ENCODE measurements around the gene ASB2.

Gene ASB2

DNA sequence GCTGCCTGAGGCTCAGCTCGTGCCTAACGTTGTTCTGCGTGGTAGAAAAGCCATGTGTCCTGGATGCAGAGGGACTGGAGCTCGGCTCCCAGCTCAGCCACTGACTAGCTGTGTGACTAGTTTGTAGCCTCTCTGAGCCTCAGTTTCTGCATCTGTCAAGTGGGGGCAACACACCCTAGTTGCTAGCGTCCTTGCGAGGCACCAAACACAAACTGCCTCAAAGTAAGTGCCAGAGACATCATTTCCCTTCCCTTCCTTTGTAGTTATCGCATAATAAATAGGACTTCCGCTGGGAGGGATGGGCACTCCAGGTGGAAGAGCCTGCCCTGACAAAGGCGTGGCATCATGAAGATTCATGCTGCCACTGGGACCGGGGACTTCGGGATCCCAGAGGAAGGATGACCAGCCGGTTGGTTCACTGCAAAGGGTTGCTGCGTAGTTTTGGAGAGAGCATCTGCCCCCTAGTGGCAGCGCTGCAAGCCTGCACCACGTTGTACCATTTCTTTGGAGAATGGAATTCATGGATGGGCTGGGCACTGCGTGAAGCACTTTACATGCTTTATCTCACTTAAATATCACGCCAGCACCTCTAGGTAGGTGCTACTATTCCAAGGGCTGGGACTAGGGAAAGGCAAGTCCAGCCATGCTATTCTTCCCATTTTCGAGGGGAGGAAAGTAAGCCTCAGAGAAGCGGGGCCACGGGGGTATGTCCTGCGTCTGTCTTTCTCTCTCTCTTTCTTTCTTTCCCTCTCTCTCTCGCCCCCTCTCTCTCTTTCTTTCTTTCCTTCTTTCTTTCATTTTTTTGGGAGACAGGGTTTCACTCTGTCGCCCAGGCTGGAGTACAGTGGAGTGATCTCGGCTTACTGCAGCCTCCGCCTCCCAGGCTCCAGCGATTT, 25.4 kb upstream of the ASB2 start:
- 51 to 54% methylated on average over 26 of the region's 26 CpGs for WGBS, 2 experiments
- Histone ChIP-seq H3K27ac (ENCODE audit: insufficient read depth, low read depth, low read length, poor library complexity, severe bottlenecking) (no peak overlapping the region), H3K9me3 (ENCODE audit: control insufficient read depth, low read length) (no peaks in the 10 kb centered on the region), H3K4me3 (ENCODE audit: insufficient read depth, low read depth, low read length) (no peak overlapping the region), H3K27me3 (ENCODE audit: control insufficient read depth, insufficient read depth, low read length, poor library complexity, severe bottlenecking) (no peaks in the 10 kb centered on the region), H3K4me1 (ENCODE audit: control insufficient read depth, insufficient read depth, low read length) (no peaks in the 10 kb centered on the region), H3K36me3 (ENCODE audit: control insufficient read depth, insufficient read depth, low read length) (no peaks in the 10 kb centered on the region)

DNA sequence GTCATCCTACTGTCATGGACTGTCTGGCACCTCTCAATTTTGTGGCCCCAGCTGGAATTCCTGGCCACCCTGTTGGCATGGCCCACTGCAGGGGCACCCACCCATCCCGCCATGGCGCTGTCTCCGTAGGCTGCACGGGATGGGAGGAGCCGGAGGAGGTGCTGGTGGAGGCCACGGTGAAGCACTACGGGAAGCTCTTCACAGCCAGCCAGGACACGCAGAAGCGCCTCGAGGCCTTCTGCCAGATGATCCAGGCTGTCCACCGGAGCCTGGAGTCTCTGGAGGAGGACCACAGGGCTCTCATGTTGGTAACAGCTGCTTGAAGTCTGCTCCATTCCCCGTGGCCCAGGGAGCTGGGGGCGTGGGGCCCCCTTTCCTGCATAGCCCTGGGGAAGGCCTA, 24.6 kb upstream of the ASB2 start:
- no peaks in the 10 kb centered on the region for H3K27me3 ChIP-seq (ENCODE audit: control insufficient read depth, insufficient read depth, low read length, poor library complexity, severe bottlenecking)
- no peak overlapping the region for H3K27ac ChIP-seq (ENCODE audit: insufficient read depth, low read depth, low read length, poor library complexity, severe bottlenecking)
- 89 to 92% methylated on average over 13 of the region's 13 CpGs for WGBS, 2 experiments
- H3K36me3 ChIP-seq (ENCODE audit: control insufficient read depth, insufficient read depth, low read length): no peaks in the 10 kb centered on the region
- no peaks in the 10 kb centered on the region for H3K4me1 ChIP-seq (ENCODE audit: control insufficient read depth, insufficient read depth, low read length)
- H3K9me3 ChIP-seq (ENCODE audit: control insufficient read depth, low read length): no peaks in the 10 kb centered on the region
- no peak overlapping the region for H3K4me3 ChIP-seq (ENCODE audit: insufficient read depth, low read depth, low read length)

DNA sequence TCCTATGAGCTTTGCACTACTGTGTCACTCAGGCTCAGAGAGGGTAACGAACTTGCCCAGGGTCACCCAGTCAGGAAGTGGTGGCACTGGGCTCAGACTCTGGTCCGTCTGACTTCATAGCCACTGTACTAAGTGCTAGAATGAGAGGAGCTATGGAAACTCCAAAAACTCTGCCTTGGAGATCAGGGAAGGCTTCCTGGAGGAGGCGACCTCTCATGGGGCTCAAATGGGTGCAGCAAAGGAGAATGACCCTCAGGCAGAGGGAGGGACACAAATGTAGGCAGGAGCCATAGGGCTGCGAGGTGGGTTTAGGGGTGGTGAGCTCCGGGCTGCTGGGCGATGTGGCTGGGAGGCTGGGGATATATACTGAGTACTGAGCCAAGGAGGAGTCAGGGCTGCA, 23.9 kb upstream of the ASB2 start:
- Histone ChIP-seq H3K27ac (ENCODE audit: insufficient read depth, low read depth, low read length, poor library complexity, severe bottlenecking) (no peak overlapping the region), H3K4me1 (ENCODE audit: control insufficient read depth, insufficient read depth, low read length) (no peaks in the 10 kb centered on the region), H3K4me3 (ENCODE audit: insufficient read depth, low read depth, low read length) (no peak overlapping the region), H3K9me3 (ENCODE audit: control insufficient read depth, low read length) (no peaks in the 10 kb centered on the region), H3K27me3 (ENCODE audit: control insufficient read depth, insufficient read depth, low read length, poor library complexity, severe bottlenecking) (no peaks in the 10 kb centered on the region), H3K36me3 (ENCODE audit: control insufficient read depth, insufficient read depth, low read length) (no peaks in the 10 kb centered on the region)
- 88 to 93% methylated on average over 6 of the region's 6 CpGs for WGBS, 2 experiments

DNA sequence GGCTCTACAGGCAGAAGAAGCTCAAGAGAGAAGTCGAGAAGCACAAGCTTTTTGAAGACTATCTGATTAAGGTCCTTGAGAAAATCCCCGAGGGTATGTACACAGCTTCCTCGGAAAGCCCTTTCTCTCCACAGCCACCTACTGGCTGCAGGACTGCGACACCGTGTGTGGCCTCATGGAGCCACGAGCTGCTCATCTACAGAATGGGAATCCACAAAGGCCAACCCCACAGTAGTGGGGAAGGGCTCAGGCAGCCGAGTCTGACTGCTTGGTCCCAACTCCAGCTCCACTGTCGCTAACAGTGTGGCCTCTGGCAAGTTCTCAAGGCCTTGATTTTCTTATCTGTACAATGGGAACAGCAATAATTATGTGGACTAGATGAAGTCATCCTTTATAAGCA, 23.2 kb upstream of the ASB2 start:
- Histone ChIP-seq H3K4me3 (ENCODE audit: insufficient read depth, low read depth, low read length) (no peak overlapping the region), H3K27ac (ENCODE audit: insufficient read depth, low read depth, low read length, poor library complexity, severe bottlenecking) (no peak overlapping the region), H3K4me1 (ENCODE audit: control insufficient read depth, insufficient read depth, low read length) (no peaks in the 10 kb centered on the region), H3K36me3 (ENCODE audit: control insufficient read depth, insufficient read depth, low read length) (no peaks in the 10 kb centered on the region), H3K9me3 (ENCODE audit: control insufficient read depth, low read length) (no peaks in the 10 kb centered on the region), H3K27me3 (ENCODE audit: control insufficient read depth, insufficient read depth, low read length, poor library complexity, severe bottlenecking) (no peaks in the 10 kb centered on the region)
- WGBS, 2 experiments: 77 to 81% methylated on average over 8 of the region's 8 CpGs

DNA sequence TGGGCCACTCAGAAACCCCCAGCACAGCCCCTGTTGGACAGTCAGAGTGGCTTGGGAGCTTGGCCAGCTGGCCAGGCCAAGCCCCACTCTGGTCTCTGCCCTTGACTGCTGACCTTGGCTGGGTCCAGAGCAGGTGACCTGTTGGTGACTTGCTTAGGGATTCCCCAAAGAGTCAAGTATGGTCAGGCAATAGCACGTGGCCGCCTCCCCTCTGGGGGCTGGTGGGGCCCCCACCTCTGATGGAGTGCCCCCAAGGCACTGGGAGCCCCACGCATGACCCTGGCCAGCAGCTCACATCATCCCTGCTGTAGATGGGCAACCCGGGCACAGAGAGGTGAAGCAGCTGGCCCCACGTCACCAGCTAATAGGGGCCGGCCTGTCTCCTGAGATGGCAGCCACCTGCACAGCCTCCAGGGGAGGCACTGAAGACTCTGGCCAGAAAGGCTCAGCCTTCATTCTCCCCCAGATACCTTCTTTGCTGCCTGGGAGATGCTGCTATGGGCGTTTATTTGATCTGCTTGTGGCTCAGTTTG, 22.6 kb upstream of the ASB2 start:
- no peaks in the 10 kb centered on the region for H3K36me3 ChIP-seq (ENCODE audit: control insufficient read depth, insufficient read depth, low read length)
- H3K27ac ChIP-seq (ENCODE audit: insufficient read depth, low read depth, low read length, poor library complexity, severe bottlenecking): no peak overlapping the region
- no peaks in the 10 kb centered on the region for H3K9me3 ChIP-seq (ENCODE audit: control insufficient read depth, low read length)
- H3K27me3 ChIP-seq (ENCODE audit: control insufficient read depth, insufficient read depth, low read length, poor library complexity, severe bottlenecking): no peaks in the 10 kb centered on the region
- no peak overlapping the region for H3K4me3 ChIP-seq (ENCODE audit: insufficient read depth, low read depth, low read length)
- no peaks in the 10 kb centered on the region for H3K4me1 ChIP-seq (ENCODE audit: control insufficient read depth, insufficient read depth, low read length)
- 92 to 94% methylated on average over 7 of the region's 7 CpGs for WGBS, 2 experiments

DNA sequence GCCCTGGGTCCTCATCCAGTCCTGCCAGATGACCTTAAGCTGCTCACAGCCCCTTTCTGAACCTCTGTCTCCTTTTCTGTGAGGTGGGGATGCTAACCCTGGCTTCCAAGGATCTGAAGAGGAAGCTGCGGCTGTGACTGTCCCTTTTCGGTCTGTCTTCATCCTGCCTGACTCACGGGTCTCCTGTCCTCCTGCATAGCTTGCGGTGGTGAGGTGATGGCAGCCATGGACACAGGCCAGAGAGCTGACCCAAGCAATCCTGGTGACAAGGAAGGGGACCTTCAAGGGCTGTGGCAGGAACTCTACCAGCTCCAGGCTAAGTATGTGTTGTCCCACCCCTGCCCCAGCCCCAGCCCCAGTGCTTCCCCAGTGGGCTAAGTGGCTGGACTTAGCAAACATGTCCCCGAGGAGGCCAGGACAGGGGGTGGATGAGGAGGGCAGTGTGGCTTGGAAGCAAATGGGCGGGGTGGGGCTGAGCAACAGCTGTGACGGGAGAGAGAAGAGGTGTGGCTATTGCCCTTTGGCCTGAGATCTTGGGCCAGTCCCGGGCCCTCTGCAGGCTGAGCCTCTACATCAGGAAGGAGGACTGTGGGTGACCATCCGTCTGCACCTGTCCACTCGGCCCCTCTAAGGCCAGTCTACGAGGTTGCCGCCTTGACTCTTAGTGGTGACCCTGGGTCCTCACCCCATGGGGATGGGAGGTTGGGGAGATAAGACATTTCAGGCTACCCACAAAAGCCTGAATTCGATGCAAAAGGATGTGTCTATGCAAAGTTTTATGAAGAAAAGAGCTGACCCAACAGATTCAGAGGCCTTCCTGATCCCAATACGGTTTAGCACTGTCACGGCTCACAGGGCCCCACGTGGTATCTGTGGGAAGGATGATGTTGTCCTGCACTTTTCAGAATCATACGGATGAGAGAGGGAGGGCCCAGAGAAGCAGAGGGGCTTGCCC, 21.8 kb upstream of the ASB2 start:
- Histone ChIP-seq H3K4me3 (ENCODE audit: insufficient read depth, low read depth, low read length) (no peak overlapping the region), H3K4me1 (ENCODE audit: control insufficient read depth, insufficient read depth, low read length) (peaks cover 2% of the 10 kb centered on the region), H3K27ac (ENCODE audit: insufficient read depth, low read depth, low read length, poor library complexity, severe bottlenecking) (no peak overlapping the region), H3K27me3 (ENCODE audit: control insufficient read depth, insufficient read depth, low read length, poor library complexity, severe bottlenecking) (no peaks in the 10 kb centered on the region), H3K9me3 (ENCODE audit: control insufficient read depth, low read length) (no peaks in the 10 kb centered on the region), H3K36me3 (ENCODE audit: control insufficient read depth, insufficient read depth, low read length) (no peaks in the 10 kb centered on the region)
- WGBS, 2 experiments: 90 to 91% methylated on average over 17 of the region's 17 CpGs

DNA sequence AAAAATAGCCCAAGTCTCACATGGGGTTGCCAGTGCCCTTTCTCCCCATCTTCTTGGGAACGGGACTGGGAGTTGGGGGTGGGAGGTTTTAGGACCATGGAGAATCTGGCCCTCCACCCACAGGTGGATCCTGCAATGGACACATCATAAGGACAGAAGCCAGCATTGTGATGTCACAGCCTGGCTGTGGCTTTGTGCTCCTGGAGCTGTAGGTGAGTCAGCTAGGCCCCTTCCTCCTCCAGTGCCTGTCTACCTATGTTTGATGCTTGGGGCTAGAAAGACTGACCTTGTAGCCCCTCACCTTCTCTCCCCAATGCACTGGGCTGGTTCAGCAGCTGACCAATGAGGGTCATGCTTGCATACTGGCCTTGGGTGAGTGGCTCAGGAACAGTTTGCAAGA, 20.7 kb upstream of the ASB2 start, which contains the start of gene CCDC197:
Gene CCDC197 (plus strand): TSS at position 220 of the 400 bp plus-strand sequence. CDS start 831 bp downstream, outside the sequence.
- H3K27me3 ChIP-seq (ENCODE audit: control insufficient read depth, insufficient read depth, low read length, poor library complexity, severe bottlenecking): no peaks in the 10 kb centered on the region
- H3K4me3 ChIP-seq (ENCODE audit: insufficient read depth, low read depth, low read length): no peak within 1 kb of the TSS
- H3K4me1 ChIP-seq (ENCODE audit: control insufficient read depth, insufficient read depth, low read length): peaks cover 4% of the 10 kb centered on the region
- H3K9me3 ChIP-seq (ENCODE audit: control insufficient read depth, low read length): no peaks in the 10 kb centered on the region
- 90 to 94% methylated on average over 1 of the region's 1 CpG for WGBS, 2 experiments
- H3K36me3 ChIP-seq (ENCODE audit: control insufficient read depth, insufficient read depth, low read length): no peaks in the 10 kb centered on the region
- H3K27ac ChIP-seq (ENCODE audit: insufficient read depth, low read depth, low read length, poor library complexity, severe bottlenecking): no peak within 1 kb of the TSS

DNA sequence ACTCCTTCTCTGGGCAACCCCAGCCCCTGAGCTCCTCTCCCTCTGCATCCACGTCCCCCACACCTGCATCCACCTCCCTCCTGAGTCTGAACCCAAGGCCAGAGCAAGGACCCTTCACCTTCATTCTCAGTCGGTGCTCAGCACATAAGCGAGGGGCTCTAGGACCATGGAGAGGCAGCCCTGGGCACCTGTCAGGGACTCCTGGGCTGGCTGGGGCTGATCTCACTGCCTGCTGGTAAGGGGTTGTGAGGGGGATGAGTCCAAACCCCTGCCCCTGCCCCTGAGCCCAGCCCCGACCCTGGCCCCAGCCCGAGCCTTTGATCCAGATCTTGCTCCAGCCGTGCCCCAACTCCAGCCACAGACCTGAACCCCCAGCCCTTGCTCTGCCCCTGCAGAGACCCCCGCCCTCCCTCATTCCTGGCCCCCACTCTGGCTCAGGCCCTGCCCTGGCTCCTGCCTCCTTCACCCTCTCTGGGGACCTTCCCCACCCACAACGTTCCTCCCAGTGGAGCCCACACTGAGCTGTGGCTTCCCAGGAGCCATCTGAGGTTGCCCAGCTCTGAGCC, 19.8 kb upstream of the ASB2 start:
- H3K9me3 ChIP-seq (ENCODE audit: control insufficient read depth, low read length): no peaks in the 10 kb centered on the region
- 69 to 79% methylated on average over 8 of the region's 8 CpGs for WGBS, 2 experiments
- no peaks in the 10 kb centered on the region for H3K27me3 ChIP-seq (ENCODE audit: control insufficient read depth, insufficient read depth, low read length, poor library complexity, severe bottlenecking)
- H3K27ac ChIP-seq (ENCODE audit: insufficient read depth, low read depth, low read length, poor library complexity, severe bottlenecking): no peak overlapping the region
- H3K4me1 ChIP-seq (ENCODE audit: control insufficient read depth, insufficient read depth, low read length): peaks cover 4% of the 10 kb centered on the region
- H3K4me3 ChIP-seq (ENCODE audit: insufficient read depth, low read depth, low read length): no peak overlapping the region
- no peaks in the 10 kb centered on the region for H3K36me3 ChIP-seq (ENCODE audit: control insufficient read depth, insufficient read depth, low read length)

DNA sequence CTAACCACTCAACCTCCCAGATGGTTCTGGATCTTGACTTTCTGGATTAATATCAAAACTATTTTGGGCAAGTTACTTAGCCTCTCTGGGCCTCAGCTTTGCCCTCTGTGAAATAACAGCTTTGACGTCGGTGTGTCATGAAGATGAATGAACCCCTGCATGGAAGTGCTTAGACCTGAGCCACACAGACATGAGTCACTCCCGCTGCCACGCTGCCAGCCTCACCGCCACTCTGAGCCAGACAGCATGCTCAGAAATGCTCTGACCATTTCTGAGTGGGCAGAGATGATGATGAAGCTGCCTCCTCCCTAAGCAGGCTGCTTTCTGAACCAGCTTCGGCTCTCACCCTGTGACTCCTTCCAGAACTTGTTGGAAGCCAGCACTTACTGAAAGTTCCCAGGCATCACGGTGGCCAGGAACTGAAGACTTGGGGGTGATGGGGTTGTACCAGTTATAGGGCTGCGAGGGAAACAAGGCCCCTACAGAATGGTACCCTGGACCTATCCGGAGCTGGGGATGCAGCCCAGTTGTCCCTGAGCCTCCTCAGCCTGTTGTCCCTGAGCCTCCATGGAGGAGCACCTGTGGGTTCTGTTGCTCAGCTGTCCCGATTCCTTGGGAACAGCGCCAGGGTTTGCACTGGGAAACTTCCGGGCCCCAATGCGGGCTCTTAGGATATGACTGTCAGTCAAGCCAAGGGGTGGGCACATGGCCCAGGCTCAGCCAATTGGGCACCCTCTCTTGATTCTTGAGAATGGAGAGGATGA, 18.7 kb upstream of the ASB2 start:
- Histone ChIP-seq H3K4me3 (ENCODE audit: insufficient read depth, low read depth, low read length) (no peak overlapping the region), H3K4me1 (ENCODE audit: control insufficient read depth, insufficient read depth, low read length) (peaks cover 4% of the 10 kb centered on the region), H3K36me3 (ENCODE audit: control insufficient read depth, insufficient read depth, low read length) (no peaks in the 10 kb centered on the region), H3K27me3 (ENCODE audit: control insufficient read depth, insufficient read depth, low read length, poor library complexity, severe bottlenecking) (no peaks in the 10 kb centered on the region), H3K27ac (ENCODE audit: insufficient read depth, low read depth, low read length, poor library complexity, severe bottlenecking) (no peak overlapping the region), H3K9me3 (ENCODE audit: control insufficient read depth, low read length) (no peaks in the 10 kb centered on the region)
- WGBS, 2 experiments: 89 to 91% methylated on average over 13 of the region's 13 CpGs

Data from ectodermal cell (in vitro differentiated cells).